CD4-positive, alpha-beta T cell (primary cell): Measurements from ENCODE around the gene NFIC. TPM values are rescaled to one million over a fixed set of nuclear protein-coding genes. Genes with fewer than 3 reads are reported as not detected.

Source experiments
- ATAC-seq: fragments of 200-7000 bp; cut with Tn5 transposase; one replicate; pipeline ENCODE4 v1.10.0; 2022; ENCODE audit warnings: mild to moderate bottlenecking; ENCODE audit not compliant: poor library complexity
- CTCF ChIA-PET: fragments of 350-600 bp; sonication (Branson Sonifier 250); formaldehyde crosslinking; loops from one replicate; lab custom pipeline; 2021; ENCODE audit warnings: antibody characterized with exemption, inconsistent platforms; lab: Charles Lee
- POLR2A ChIA-PET: fragments of 350-600 bp; sonication (Branson Sonifier 250); formaldehyde crosslinking; loops from one replicate; lab custom pipeline; 2021; ENCODE audit warnings: antibody characterized with exemption, inconsistent platforms; lab: Charles Lee
- DNase-seq, 14 experiments: peaks; one replicate each; pipeline ENCODE4 v3.0.0-alpha.2; 2013 to 2020; ENCODE audit warnings: mixed read lengths in 2 of 14
- H3K27ac ChIP-seq, 2 donors: one replicate each; pipeline versions ENCODE4 v1.5.1 to v1.7.0; 2013; ENCODE audit warnings: low read length in 2 of 2, low read depth in 1 of 2, mild to moderate bottlenecking in 1 of 2
- H3K27me3 ChIP-seq, 2 experiments: 1 replicate in 1 of 2; 2 replicates in 1 of 2; pipeline versions ENCODE4 v1.6.1 to v1.7.0; 2013; ENCODE audit warnings: low read length in 2 of 2, control low read depth in 1 of 2, mild to moderate bottlenecking in 1 of 2, moderate library complexity in 1 of 2; ENCODE audit not compliant: insufficient read depth in 2 of 2, control insufficient read depth in 1 of 2
- H3K36me3 ChIP-seq: one replicate; pipeline ENCODE4 v1.6.1; 2013; ENCODE audit warnings: low read length, control low read depth; ENCODE audit not compliant: insufficient read depth
- H3K4me1 ChIP-seq: one replicate; pipeline ENCODE4 v1.6.1; 2013; ENCODE audit warnings: low read length, control low read depth; ENCODE audit not compliant: insufficient read depth
- H3K4me3 ChIP-seq: one replicate; pipeline ENCODE4 v1.5.1; 2013; ENCODE audit warnings: mild to moderate bottlenecking, low read length, moderate library complexity
- H3K9me3 ChIP-seq, 2 experiments: 1 replicate in 1 of 2; 2 replicates in 1 of 2; pipeline versions ENCODE4 v1.6.1 to v1.7.0; 2013; ENCODE audit warnings: low read length in 2 of 2, mild to moderate bottlenecking in 2 of 2, control low read depth in 1 of 2, moderate library complexity in 1 of 2; ENCODE audit not compliant: control insufficient read depth in 1 of 2, insufficient read depth in 1 of 2
- H3K27ac Mint-ChIP-seq: one replicate; pipeline ENCODE4 v1.8.0; 2020; ENCODE audit warnings: mixed read lengths
- H3K27me3 Mint-ChIP-seq: one replicate; pipeline ENCODE4 v1.8.0; 2021; ENCODE audit warnings: mixed read lengths
- H3K36me3 Mint-ChIP-seq: one replicate; pipeline ENCODE4 v1.8.0; 2021; ENCODE audit warnings: low read depth, mixed read lengths
- H3K4me1 Mint-ChIP-seq: one replicate; pipeline ENCODE4 v1.8.0; 2021; ENCODE audit warnings: low read depth, mixed read lengths
- H3K4me3 Mint-ChIP-seq: one replicate; pipeline ENCODE4 v1.8.0; 2020; ENCODE audit warnings: mild to moderate bottlenecking, mixed read lengths
- H3K9me3 Mint-ChIP-seq: one replicate; pipeline ENCODE4 v1.8.0; 2020; ENCODE audit warnings: mixed read lengths
- CTCF ChIP-seq: fragments of 200-600 bp; IDR thresholded peaks from one replicate; pipeline ENCODE4 v1.8.0; 2022; ENCODE audit warnings: antibody characterized with exemption, mild to moderate bottlenecking
- intact Hi-C, 2 experiments: fragments of 100-400 bp; cut with DNase I in 1 of 2; cut with micrococcal nuclease in 1 of 2; formaldehyde crosslinking; loops; one replicate each; pipeline versions ENCODE4 v1.15.1 to v1.9.0; 2023 to 2025; cut with DNase I, micrococcal nuclease
- total RNA-seq, 174 experiments: library from RNA in 2 of 174; stranded (reverse) in 2 of 174; gene quantifications; one replicate each; pipeline ENCODE4 v1.2.3 and lab custom pipeline; 2021 to 2026

The NFIC gene
- total RNA-seq, 2 experiments from 2014 or later = 22.1 to 22.2 TPM

GRCh38 chr19:3476830-3477229 lies 110.4 kb downstream of the NFIC start:
- no peak overlapping the region for H3K4me3 Mint-ChIP-seq
- CTCF ChIA-PET = no interaction called here
- intact Hi-C loops = no loop called here
- Histone ChIP-seq H3K27ac (no peak overlapping the region), H3K9me3 (no peaks in the 10 kb centered on the region), H3K4me1 (peaks cover 17% of the 10 kb centered on the region), H3K4me3 (no peak overlapping the region), H3K36me3 (no peaks in the 10 kb centered on the region), H3K27me3 (no peaks in the 10 kb centered on the region)
- DNase-seq (no peak), ATAC-seq (no peak)
- no peaks in the 10 kb centered on the region for H3K36me3 Mint-ChIP-seq
- no peak overlapping the region for H3K27ac Mint-ChIP-seq
- peaks cover 4% of the 10 kb centered on the region for H3K27me3 Mint-ChIP-seq
- no peaks in the 10 kb centered on the region for H3K9me3 Mint-ChIP-seq
- TF ChIP-seq CTCF = no peak
- peaks cover 17% of the 10 kb centered on the region for H3K4me1 Mint-ChIP-seq
- POLR2A ChIA-PET = no interaction called here

- intact Hi-C loops = no loop called here
- Mint-ChIP-seq H3K27me3 (peaks cover 4% of the 10 kb centered on the region), H3K36me3 (no peaks in the 10 kb centered on the region), H3K27ac (no peak overlapping the region), H3K9me3 (no peaks in the 10 kb centered on the region), H3K4me1 (peaks cover 17% of the 10 kb centered on the region), H3K4me3 (no peak overlapping the region)
- no peaks in the 10 kb centered on the region for H3K27me3 ChIP-seq
- no peak overlapping the region for H3K27ac ChIP-seq
- CTCF ChIA-PET = no interaction called here
- H3K4me1 ChIP-seq = peaks cover 17% of the 10 kb centered on the region
- no peak for DNase-seq
- POLR2A ChIA-PET = no interaction called here
- H3K9me3 ChIP-seq = no peaks in the 10 kb centered on the region
- H3K4me3 ChIP-seq = no peak overlapping the region
- ATAC-seq = no peak
- no peak for TF ChIP-seq CTCF
- no peaks in the 10 kb centered on the region for H3K36me3 ChIP-seq
Observed at GRCh38 chr19:3477506-3477905, 111.1 kb downstream of the NFIC start.

GRCh38 chr19:3477951-3478350 lies 111.6 kb downstream of the NFIC start:
- H3K4me1 ChIP-seq = peaks cover 17% of the 10 kb centered on the region
- H3K36me3 ChIP-seq = no peaks in the 10 kb centered on the region
- peak overlapping the region; percentile 52 for H3K4me3 Mint-ChIP-seq
- H3K4me3 ChIP-seq = no peak overlapping the region
- H3K27ac Mint-ChIP-seq = no peak overlapping the region
- no peaks in the 10 kb centered on the region for H3K27me3 ChIP-seq
- H3K27me3 Mint-ChIP-seq = peaks cover 4% of the 10 kb centered on the region
- H3K36me3 Mint-ChIP-seq = no peaks in the 10 kb centered on the region
- H3K4me1 Mint-ChIP-seq = peaks cover 17% of the 10 kb centered on the region
- no peaks in the 10 kb centered on the region for H3K9me3 ChIP-seq
- no peaks in the 10 kb centered on the region for H3K9me3 Mint-ChIP-seq
- H3K27ac ChIP-seq = no peak overlapping the region
- POLR2A ChIA-PET = no interaction called here
- ATAC-seq = no peak
- intact Hi-C loops = no loop called here
- CTCF ChIA-PET = no interaction called here
- no peak for DNase-seq
- TF ChIP-seq CTCF = no peak
